Measurements from ENCODE around the gene SEMA4D.

Gene SEMA4D

GRCh38 chr9:89387197-89387849 lies 110.6 kb downstream of the SEMA4D start:
- no peak for TF ChIP-seq EZH2 (IDR thresholded peaks at IDR 0.05; ENCODE audit: borderline replicate concordance, low read depth, low read length, severe bottlenecking)
- TF ChIP-seq CTCF (IDR thresholded peaks at IDR 0.05; ENCODE audit: borderline replicate concordance, extremely low read depth, low read length, poor library complexity, severe bottlenecking), result no peak
- no peak overlapping the region for H3K4me2 ChIP-seq (ENCODE audit: insufficient read depth, low read length)
- H3K27me3 ChIP-seq (ENCODE audit: insufficient read depth, low read length, poor library complexity), result no peaks in the 10 kb centered on the region
- H3K27ac ChIP-seq (ENCODE audit: low read length), result no peak overlapping the region
- ATAC-seq (ENCODE audit: insufficient read depth, low read depth) (no peak), DNase-seq (no peak)
- no peaks in the 10 kb centered on the region for H3K4me1 ChIP-seq (ENCODE audit: insufficient read depth, low read length)
- no peak overlapping the region for H3K4me3 ChIP-seq (ENCODE audit: low read depth in 1 of 2, low read length in 2 of 2)
- H4K20me1 ChIP-seq (ENCODE audit: insufficient read depth, low read length), result peaks cover 23% of the 10 kb centered on the region
- H3K9ac ChIP-seq (ENCODE audit: low read depth, low read length), result no peak overlapping the region
- no peak overlapping the region for H2AFZ ChIP-seq (ENCODE audit: low read depth, low read length)
- H3K9me3 ChIP-seq (ENCODE audit: insufficient read depth, low read length, severe bottlenecking), result no peaks in the 10 kb centered on the region
- H3K79me2 ChIP-seq (ENCODE audit: insufficient read depth, low read length), result no peaks in the 10 kb centered on the region
- H3K36me3 ChIP-seq (ENCODE audit: insufficient read depth, low read length), result peaks cover 99% of the 10 kb centered on the region

- Histone ChIP-seq H3K79me2 (ENCODE audit: insufficient read depth, low read length) (no peaks in the 10 kb centered on the region), H3K9me3 (ENCODE audit: insufficient read depth, low read length, severe bottlenecking) (no peaks in the 10 kb centered on the region), H3K9ac (ENCODE audit: low read depth, low read length) (no peak overlapping the region), H3K4me1 (ENCODE audit: insufficient read depth, low read length) (no peaks in the 10 kb centered on the region), H3K4me3 (ENCODE audit: low read depth in 1 of 2, low read length in 2 of 2) (no peak overlapping the region), H2AFZ (ENCODE audit: low read depth, low read length) (no peak overlapping the region), H3K4me2 (ENCODE audit: insufficient read depth, low read length) (no peak overlapping the region), H3K27ac (ENCODE audit: low read length) (no peak overlapping the region), H4K20me1 (ENCODE audit: insufficient read depth, low read length) (peaks cover 26% of the 10 kb centered on the region), H3K27me3 (ENCODE audit: insufficient read depth, low read length, poor library complexity) (no peaks in the 10 kb centered on the region), H3K36me3 (ENCODE audit: insufficient read depth, low read length) (peaks cover 99% of the 10 kb centered on the region)
- no peak for TF ChIP-seq CTCF (IDR thresholded peaks at IDR 0.05; ENCODE audit: borderline replicate concordance, extremely low read depth, low read length, poor library complexity, severe bottlenecking)
- no peak for TF ChIP-seq EZH2 (IDR thresholded peaks at IDR 0.05; ENCODE audit: borderline replicate concordance, low read depth, low read length, severe bottlenecking)
- no peak for ATAC-seq (ENCODE audit: insufficient read depth, low read depth)
- DNase-seq, result no peak
Measured at GRCh38 chr9:89386797-89387196, 111.1 kb downstream of the SEMA4D start.

GRCh38 chr9:89386206-89386605 lies 111.7 kb downstream of the SEMA4D start:
- peaks cover 99% of the 10 kb centered on the region for H3K36me3 ChIP-seq (ENCODE audit: insufficient read depth, low read length)
- no peaks in the 10 kb centered on the region for H3K27me3 ChIP-seq (ENCODE audit: insufficient read depth, low read length, poor library complexity)
- DNase-seq (no peak), ATAC-seq (ENCODE audit: insufficient read depth, low read depth) (no peak)
- no peak overlapping the region for H3K4me3 ChIP-seq (ENCODE audit: low read depth in 1 of 2, low read length in 2 of 2)
- H3K4me1 ChIP-seq (ENCODE audit: insufficient read depth, low read length), result no peaks in the 10 kb centered on the region
- no peak overlapping the region for H2AFZ ChIP-seq (ENCODE audit: low read depth, low read length)
- H3K79me2 ChIP-seq (ENCODE audit: insufficient read depth, low read length), result no peaks in the 10 kb centered on the region
- peaks cover 21% of the 10 kb centered on the region for H4K20me1 ChIP-seq (ENCODE audit: insufficient read depth, low read length)
- no peak overlapping the region for H3K4me2 ChIP-seq (ENCODE audit: insufficient read depth, low read length)
- H3K27ac ChIP-seq (ENCODE audit: low read length), result no peak overlapping the region
- no peaks in the 10 kb centered on the region for H3K9me3 ChIP-seq (ENCODE audit: insufficient read depth, low read length, severe bottlenecking)
- no peak for TF ChIP-seq EZH2 (IDR thresholded peaks at IDR 0.05; ENCODE audit: borderline replicate concordance, low read depth, low read length, severe bottlenecking)
- no peak for TF ChIP-seq CTCF (IDR thresholded peaks at IDR 0.05; ENCODE audit: borderline replicate concordance, extremely low read depth, low read length, poor library complexity, severe bottlenecking)
- no peak overlapping the region for H3K9ac ChIP-seq (ENCODE audit: low read depth, low read length)
